Activated CD4-positive, alpha-beta T cell treated with anti-CD3 and anti-CD28 coated beads for 4 hours (primary cell): ENCODE data around the gene CREBBP.

Experiments used
- DNase-seq, 2 donors: peaks; one replicate each; pipeline ENCODE4 v3.0.0-alpha.2; 2020

The CREBBP gene

DNA sequence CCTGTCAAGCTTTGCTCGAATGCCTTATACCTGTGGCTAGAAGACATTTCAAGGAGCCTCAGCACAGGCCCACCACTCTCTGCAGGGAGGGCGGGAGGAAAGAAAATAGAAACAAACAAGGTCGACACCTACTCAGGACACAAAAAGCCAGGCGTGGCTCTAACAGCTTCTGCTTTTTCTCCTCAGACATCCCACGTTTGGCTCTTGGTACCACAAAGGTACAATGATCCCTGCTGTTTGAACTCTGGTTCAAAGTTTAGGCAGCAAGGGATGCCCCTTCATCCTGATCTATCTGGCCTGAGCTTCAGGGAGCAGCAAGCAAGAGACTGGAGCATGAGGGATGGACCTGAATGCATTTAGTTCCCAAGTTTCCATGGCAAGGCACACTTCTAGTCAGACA, 57.1 kb downstream of the CREBBP start:
- no peak for DNase-seq

DNA sequence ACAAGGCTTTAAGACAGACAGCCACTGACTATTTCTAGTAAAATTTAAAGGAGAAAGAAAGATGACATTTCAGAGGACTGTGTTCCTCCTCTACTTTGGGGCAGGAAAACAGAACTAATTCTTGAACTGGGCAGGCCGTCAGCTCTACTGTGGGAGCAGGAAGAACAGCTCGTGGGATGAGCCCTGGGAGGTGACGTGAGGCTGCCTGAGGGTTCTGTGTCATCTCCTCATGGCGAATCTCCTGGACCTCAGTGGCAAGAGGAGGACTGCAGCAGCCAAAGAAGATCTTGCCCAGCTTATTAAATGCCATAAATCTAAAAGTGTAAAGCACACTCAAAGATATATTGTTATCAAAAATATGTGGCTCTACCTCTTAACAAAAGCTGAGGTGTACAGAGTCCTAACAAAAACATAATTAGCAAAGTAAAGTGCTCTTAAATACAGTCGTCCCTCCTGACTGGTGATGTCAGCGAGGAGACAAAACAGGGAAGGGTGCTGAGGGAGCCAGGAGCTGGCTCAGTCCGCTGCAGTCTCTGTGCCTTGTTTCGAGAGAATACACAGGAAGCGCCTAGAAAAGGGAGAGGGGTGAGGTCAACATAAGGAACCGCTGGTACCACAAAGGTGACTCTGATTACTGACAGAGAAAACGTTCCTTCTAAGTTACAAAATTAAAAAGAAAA, 58.0 kb downstream of the CREBBP start:
- no peak for DNase-seq

DNA sequence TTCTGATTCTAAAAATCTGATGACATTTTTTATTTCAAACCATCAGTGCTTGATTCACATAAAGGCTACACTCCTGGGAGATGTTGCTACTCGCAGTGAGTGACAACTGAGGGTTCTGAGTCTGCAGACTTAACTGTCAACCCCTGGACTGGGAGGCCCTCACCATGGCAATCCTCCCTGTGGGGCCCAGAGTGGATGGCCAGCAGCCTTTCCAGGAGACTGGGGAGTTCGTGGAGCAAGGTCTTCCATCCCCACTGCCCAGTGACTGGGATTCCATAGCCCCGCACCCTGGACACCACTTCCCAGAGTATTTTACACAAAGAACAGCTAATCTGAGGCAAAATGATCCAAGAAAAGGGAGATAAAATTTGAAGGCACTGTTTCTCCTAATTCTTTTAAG, 59.3 kb downstream of the CREBBP start:
- no peak for DNase-seq

DNA sequence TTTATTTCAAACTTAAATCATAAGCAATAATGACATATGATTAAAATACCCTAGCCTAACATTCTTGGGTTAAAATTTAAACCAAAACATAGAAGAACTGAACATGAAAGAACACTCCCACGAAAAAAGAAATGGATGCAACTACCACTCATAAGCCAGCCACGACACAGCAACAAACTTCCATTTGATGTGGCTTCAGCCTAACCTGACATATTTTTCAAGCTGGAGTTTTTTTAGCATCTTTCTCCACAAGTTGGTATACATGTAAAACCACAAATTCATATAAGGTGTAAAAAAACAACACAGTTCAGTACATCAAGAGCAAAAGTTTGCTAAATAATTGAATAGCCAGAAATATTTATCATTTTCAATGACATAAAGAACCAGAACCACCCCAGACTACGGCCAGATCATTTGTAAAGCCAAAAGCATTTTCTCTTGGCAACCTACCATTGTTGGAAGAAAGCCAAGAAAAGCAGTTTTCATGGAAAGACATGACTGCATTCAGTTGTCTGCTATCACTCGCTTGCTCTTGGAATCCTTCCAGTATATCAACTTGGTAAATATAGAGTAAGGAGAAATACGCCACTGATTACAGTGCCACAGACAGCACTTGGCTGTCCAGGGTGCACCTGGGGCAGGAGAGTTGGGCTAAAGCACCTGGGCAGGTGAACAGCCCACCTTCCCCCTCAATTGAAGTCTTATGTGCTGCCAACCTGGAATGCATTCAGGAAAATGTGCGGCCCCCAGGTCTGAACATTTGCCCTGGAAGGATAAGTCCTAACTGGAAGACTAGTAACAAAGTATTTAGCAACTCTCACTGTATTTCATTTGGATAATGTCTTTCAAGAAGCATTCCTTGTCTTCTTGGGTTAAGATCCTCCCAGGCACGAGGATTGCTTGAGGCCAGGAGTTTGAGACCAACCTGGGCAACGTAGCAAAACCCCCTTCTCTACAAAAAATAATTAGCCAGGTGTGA, 60.5 kb downstream of the CREBBP start:
- no peak for DNase-seq

- no peak for DNase-seq
Measured at GRCh38 chr16:3819175-3819527, 61.4 kb downstream of the CREBBP start.

DNA sequence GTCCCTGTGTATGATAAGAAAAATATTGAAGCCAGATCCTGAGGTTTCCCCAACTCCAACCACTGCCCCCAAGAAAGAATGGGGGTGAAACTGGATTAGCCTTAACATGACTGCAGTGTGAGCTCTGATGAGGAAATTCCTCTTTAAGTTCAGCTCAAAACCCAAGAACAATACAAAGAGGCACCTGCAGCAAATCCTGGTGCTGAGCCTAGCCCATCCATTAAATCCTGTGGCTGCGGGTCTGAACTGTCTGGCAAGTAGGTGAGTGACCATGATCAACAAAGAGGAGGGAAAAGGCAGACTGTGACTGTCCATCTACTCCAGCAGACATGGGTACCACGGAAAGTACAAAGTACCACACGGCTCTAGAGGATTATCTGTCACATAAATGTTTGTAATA, 64.2 kb downstream of the CREBBP start:
- DNase-seq = no peak

GRCh38 chr16:3814755-3815154, 65.8 kb downstream of the CREBBP start:
- DNase-seq = no peak

DNA sequence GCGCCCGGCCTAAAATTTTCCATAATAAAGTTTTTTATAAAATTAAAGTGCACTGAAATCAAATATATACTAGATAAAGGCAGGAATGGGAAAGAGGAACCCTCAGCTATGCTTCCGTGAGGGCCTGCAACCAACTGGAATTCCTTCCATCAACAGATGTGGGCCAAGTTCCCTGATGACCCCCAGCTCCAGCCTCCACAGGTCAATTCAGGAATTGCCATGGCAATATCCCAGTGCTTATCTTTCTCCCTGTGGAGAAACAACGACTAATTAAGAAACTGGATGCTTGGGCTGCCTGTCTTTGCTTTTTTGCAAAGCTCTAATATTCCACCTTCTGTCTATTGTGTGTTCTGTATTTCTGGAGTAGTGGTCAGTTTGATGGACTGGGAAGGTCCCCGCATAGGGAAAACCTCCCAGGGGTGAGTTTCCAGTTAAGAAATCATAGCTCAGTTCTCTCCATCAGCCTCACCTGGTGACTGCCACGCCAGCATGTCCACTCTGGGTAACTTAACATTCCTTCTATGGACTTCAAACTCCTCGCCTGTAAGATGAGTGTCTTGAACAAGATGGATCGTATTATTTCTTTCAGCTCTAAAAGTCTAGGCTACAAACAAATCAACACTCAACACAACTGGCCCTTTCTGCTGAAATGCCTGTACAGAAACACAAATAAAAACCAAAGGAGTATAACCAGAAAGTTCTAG, 67.9 kb downstream of the CREBBP start:
- no peak for DNase-seq

DNA sequence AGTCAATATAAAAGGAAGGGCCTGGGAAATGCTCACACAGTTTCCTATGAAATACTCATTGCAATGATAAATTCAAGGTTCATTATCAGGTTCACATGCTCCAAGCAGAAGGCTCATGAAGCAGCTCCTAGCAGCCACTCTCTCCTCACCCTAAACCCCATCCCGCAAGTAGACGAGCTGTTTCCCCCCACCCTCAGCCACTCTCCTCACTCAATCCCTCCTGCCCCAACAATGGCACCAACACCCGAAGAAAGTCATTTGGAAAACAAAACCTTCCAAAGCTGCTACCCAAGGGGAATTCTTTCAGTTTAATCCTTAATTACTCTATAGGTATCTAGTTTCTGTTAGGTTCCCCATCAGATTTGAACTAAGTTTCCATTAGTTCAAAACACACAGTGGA, 69.7 kb downstream of the CREBBP start:
- DNase-seq = no peak

DNA sequence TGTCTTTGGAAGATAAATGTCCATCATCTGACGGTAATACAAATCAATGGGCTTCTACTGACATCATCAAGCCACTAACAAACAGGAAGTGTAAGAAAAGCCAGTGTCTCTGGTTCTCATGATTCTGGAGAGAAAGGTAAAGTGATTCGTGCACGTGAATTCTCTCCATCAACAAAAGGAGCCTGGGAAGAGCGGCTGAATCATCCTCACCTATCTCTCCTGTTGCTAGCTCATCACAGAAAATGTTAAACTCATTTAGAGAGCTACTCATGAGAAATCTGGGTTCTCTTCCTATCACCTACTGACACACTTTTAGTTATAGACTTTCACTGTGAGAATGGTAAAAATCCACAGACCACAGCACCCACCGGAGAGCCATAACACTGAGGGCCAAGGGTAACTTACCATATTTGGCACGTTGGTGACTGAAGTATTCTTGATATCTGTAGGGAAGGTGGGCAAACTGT, 70.3 kb downstream of the CREBBP start:
- no peak for DNase-seq

- DNase-seq = no peak
Measured at GRCh38 chr16:3808308-3809063, 72.0 kb downstream of the CREBBP start.

- no peak for DNase-seq
Measured at GRCh38 chr16:3807425-3808123, 72.9 kb downstream of the CREBBP start.

GRCh38 chr16:3804426-3805016, 76.0 kb downstream of the CREBBP start:
- DNase-seq = no peak

GRCh38 chr16:3800477-3801270, 79.8 kb downstream of the CREBBP start:
- no peak for DNase-seq

- no peak for DNase-seq
Measured at GRCh38 chr16:3800019-3800418, 80.5 kb downstream of the CREBBP start.

DNA sequence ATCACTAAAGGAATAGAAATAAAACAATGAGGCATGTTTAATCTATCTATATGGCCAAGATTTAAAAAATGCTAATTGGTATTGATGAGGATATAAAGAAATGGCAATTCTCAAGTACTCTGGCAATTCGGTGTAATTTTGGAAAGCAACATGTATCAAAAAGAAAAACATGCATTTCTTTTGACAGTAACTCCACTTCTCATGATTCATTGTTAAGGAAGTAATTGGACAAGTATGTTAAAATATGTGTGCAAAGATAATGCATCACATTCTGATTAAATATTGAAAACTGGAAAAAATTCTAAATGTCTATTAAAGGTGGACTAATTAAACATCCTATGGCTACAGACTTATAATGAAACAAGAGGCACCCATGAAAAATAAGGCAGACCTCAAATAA, 81.2 kb downstream of the CREBBP start:
- no peak for DNase-seq

- no peak for DNase-seq
Measured at GRCh38 chr16:3798838-3799237, 81.7 kb downstream of the CREBBP start.

- DNase-seq = no peak
Measured at GRCh38 chr16:3797904-3798811, 82.4 kb downstream of the CREBBP start.

DNA sequence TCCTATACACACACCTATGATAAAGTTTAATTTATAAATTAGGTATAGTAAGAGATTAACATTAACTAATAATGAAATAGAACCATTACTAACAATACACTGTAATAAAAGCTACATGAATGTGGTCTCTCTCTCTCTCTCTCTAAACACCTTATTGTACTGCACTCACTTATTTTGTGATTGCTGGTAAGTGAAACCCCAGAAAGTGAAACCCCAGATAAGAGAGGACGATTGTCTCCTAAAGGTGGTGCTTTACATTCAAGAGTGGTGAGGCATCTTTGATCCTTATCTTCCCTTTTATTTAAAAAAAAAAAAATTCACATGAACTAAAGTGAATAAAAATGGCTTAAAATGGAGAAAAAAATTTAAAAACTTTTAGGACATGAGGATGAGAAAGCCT, 83.0 kb downstream of the CREBBP start:
- DNase-seq = no peak

DNA sequence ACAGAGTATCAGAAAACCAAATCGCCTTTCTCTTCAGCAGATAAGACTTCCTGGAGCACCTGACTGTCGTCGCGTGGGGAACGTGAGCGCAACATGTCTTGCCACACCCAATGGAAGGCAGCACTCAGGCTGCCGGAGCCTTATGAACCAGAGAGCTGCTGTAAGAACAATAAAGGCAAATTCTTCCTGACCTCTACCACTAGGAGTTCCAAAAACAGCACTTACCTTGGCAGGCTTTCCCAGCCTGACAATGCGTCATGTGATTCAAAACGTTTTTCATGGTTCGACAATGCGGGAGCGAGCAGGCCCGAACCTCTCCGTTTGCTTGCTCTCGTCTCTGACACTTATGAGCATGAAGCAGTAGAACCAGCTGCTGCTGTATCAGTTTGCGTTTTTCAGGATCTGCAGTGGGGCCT, 87.3 kb downstream of the CREBBP start:
- DNase-seq = no peak
